Stomach (tissue), 4 donors: Measurements from ENCODE around the gene CLCA1.
A peak's percentile ranks its signal among the peaks of the same experiment; 100 is the strongest.

Experiments used
- CTCF ChIP-seq, 7 experiments: fragments of 450-650 bp in 4 of 7; fragments of 200-600 bp in 3 of 7; sonication (generic) in 3 of 7; IDR thresholded peaks; one replicate each; pipeline ENCODE4 v1.5.1; 2016 to 2019; ENCODE audit warnings: antibody characterized with exemption in 7 of 7, control low read depth in 2 of 7, mild to moderate bottlenecking in 1 of 7
- POLR2AphosphoS5 ChIP-seq, 3 donors: sonication (generic); formaldehyde crosslinking; IDR thresholded peaks; one replicate each; pipeline ENCODE4 v1.6.1; 2016; ENCODE audit warnings: antibody characterized with exemption in 3 of 3

GRCh38 chr1:86499987-86500593 is 31.4 kb downstream of the CLCA1 start:
- peak in 5 of 7 experiments; percentile 34 to 96 (median 63) for TF ChIP-seq CTCF (IDR thresholded peaks at IDR 0.05)
- no peak for TF ChIP-seq POLR2AphosphoS5 (IDR thresholded peaks at IDR 0.05)
